AG10803 (cell line): ENCODE measurements around the gene SPPL2B.

Experiments
- DNase-seq: peaks from one replicate; pipeline ENCODE4 v3.0.0; 2010; ENCODE audit warnings: low read depth
- H3K4me3 ChIP-seq: 2 replicates; pipeline ENCODE4 v1.5.1; 2011; ENCODE audit warnings: mild to moderate bottlenecking, low read length, control low read depth
- CTCF ChIP-seq: conservative IDR thresholded peaks from 2 replicates; pipeline ENCODE4 v1.5.1; 2011; ENCODE audit warnings: mild to moderate bottlenecking, low read length, control low read depth, inconsistent platforms

The SPPL2B gene

GRCh38 chr19:2330632-2331284 lies 2.3 kb downstream of the SPPL2B start:
- DNase-seq = no peak
- TF ChIP-seq CTCF = no peak
- no peak overlapping the region for H3K4me3 ChIP-seq

- DNase-seq = no peak
- TF ChIP-seq CTCF = no peak
Observed at GRCh38 chr19:2331601-2332246, 3.2 kb downstream of the SPPL2B start.

GRCh38 chr19:2332341-2333026 lies 4.0 kb downstream of the SPPL2B start:
- H3K4me3 ChIP-seq = peak overlapping the region; percentile 10; the same call in 1 of the 2 replicates
- peak; percentile 54 for DNase-seq
- TF ChIP-seq CTCF = no peak

More at GRCh38 chr19:2331601-2332246, 3.2 kb downstream of the SPPL2B start:
- no peak overlapping the region for H3K4me3 ChIP-seq

- TF ChIP-seq CTCF = no peak
- no peak for DNase-seq
- no peak overlapping the region for H3K4me3 ChIP-seq
Observed at GRCh38 chr19:2333027-2333806, 4.7 kb downstream of the SPPL2B start.

- DNase-seq = no peak
- TF ChIP-seq CTCF = no peak; the same call in 1 of the 2 replicates
- no peak overlapping the region for H3K4me3 ChIP-seq
Observed at GRCh38 chr19:2333807-2334211, 5.3 kb downstream of the SPPL2B start.

GRCh38 chr19:2334426-2334825 lies 5.9 kb downstream of the SPPL2B start:
- no peak overlapping the region for H3K4me3 ChIP-seq
- no peak for DNase-seq
- TF ChIP-seq CTCF = no peak
